NCI-H526 (cell line): ENCODE measurements around the gene MAGI1.

Source experiments
- DNase-seq, 2 experiments: peaks; one replicate each; lab custom pipeline; 2025; lab: John Stamatoyannopoulos, UW

Gene MAGI1

DNA sequence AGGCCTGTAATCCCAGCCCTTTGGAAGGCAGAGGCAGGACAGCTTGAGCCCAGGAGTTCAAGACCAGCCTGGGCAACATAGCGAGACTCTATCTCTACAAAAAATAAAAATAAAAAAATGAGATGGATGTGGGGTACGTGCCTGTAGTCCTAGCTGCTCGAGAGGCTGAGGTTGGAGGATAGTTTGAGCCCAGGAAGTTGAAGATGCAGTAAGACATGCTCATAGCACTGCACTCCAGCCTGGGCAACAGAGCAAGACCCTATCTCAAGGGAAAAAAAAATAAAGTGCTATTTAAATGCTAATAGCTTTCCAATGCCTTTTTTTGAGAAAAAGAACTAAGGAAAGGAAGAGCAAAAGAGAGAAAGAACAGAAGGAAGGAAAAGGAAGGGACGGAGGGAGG is 94.5 kb downstream of the MAGI1 start:
- DNase-seq: no peak

GRCh38 chr3:65939801-65940246 is 98.9 kb downstream of the MAGI1 start:
- DNase-seq: no peak

DNA sequence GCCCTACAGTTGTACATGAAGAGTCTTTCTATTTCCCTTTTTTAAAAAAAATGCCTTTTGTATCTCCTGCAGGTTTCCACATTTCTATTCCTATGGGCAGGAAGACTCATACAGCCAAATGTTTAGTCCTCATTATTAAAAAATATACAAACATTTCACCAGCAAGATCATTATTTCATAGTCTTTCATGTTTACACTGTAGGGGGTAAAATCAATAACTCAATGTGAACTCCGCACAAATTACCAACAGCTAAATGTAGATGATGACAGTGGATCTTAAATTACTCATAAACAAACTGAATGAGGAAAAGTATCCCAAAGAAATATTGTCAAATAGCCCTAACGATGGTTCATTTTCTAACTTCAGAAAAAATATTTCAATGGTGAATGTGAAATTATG is 99.5 kb downstream of the MAGI1 start:
- no peak for DNase-seq

GRCh38 chr3:65938676-65939075 is 100.0 kb downstream of the MAGI1 start:
- DNase-seq: no peak

DNA sequence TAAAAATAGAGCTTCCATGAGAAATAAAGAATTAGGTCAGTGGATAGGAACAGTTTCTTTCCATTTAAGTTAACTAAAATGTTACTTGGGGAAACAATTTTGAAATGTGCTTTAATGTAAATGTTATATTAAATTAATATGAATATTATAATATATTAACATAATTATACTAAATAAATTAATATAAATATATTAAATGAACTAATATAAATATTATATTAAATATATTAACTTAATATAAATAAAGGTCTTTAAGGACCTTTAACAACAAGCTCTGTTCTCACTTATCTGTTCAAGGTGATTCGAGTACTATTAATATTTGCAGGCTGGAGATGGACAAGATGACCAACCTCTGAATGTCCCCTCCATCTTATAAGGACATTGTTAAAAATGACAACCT is 100.6 kb downstream of the MAGI1 start:
- no peak for DNase-seq

DNA sequence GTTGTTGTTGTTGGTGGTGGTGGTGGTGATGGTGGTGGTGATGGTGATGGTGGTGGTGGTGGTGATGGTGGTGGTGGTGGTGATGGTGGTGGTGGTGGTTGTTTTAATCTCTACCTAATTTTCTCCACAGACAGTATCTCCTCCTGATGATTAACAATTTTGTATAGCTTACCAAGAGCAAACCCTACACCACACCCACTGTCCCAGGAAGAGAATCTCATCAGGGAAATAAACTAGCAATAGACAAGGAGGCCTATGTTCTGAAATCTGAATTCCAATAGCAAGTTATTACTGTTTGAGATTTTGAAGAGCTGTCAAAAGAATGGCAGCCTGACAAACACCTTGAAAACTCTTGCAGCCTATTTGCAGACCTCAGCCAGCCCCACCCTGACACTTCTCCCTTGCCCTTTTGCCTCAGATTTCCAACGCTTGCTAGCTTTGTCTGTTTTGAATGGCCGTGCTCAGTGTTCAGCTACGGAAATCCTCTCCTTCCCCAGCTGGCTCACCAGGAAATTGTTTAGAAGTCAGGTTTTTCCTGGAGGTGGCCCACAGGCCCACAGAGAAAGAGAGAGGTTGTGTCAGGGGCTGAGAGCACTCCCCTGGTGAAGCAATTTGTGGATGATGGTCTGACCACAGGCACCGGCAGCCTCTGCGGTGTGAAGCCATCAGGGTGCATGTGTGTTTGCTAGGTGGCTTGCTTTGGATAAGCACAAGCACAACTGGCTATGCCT is 101.6 kb downstream of the MAGI1 start:
- DNase-seq: no peak

- DNase-seq: no peak
Measured at GRCh38 chr3:65935724-65936123, 103.0 kb downstream of the MAGI1 start.

GRCh38 chr3:65930648-65931047 is 108.1 kb downstream of the MAGI1 start:
- no peak for DNase-seq

DNA sequence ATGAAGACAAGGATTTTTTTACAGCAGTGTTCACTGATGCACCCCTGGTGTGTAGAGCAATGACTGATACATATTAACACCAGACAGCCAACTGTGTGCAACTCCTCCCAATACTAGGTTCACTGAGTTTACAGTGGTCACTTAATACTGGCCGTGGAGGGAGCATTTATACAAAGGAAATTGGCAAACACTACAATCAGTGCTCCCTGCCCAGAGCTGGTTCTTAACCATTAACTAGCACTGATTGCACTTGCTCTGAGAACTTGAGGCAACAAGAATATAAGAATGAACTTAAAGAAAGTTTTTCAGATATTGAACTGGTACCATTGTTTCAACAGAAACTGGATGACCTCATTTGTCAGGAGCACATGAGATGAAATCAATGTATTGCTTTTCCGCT is 110.6 kb downstream of the MAGI1 start:
- DNase-seq: no peak

GRCh38 chr3:65927576-65927975 is 111.1 kb downstream of the MAGI1 start:
- DNase-seq: no peak

GRCh38 chr3:65925254-65925954 is 113.3 kb downstream of the MAGI1 start:
- DNase-seq: no peak

GRCh38 chr3:65924762-65925161 is 114.0 kb downstream of the MAGI1 start:
- peak; percentile 80 to 85 for DNase-seq

GRCh38 chr3:65922441-65922840 is 116.3 kb downstream of the MAGI1 start:
- no peak for DNase-seq

DNA sequence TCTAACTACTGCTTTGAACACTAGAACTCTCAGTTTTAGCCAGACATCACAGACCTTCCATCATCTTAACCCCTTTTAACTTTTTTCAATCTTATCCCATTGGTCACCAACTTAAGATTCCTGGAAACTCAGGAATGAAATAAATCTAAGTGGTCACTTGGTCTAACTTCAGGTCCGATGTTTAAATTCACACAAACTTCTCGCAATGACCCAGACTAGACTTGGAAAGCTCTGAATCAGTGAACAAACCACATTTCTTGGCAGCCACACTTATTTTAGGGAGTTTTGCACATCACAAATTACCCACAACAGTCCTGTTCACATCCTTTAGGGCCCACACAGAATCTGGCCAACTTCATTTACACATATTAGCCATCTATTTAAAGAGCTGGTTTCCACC is 118.9 kb downstream of the MAGI1 start:
- no peak for DNase-seq

- DNase-seq: no peak
Measured at GRCh38 chr3:65915477-65915876, 123.2 kb downstream of the MAGI1 start.

DNA sequence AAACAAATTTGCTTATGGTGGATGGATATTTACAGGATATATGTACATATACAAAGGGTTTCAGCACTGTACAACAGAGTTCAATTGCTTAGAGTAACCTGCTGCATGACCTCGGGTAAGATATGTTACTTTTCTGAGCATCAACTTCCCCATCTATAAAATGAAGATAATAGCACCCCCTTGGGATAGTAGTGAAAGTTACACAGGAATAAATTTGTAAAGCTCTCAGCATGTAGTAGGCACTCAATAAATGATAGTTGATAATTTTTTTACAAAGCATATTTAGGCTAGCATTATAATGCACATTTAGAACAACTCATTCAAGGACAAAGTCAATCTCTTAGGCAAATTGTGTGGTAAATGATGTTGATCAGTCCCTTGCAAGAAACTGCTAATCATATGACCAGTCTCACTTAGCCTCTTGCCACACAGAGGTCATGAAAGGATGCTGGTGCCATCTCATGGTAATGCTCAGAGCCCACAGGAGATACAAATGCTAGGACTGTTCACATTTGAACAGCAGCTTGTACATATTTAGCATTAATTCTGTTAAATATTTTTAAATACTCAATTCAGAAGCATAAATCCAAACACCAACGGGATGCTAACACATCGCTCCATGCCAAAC is 123.9 kb downstream of the MAGI1 start:
- no peak for DNase-seq

DNA sequence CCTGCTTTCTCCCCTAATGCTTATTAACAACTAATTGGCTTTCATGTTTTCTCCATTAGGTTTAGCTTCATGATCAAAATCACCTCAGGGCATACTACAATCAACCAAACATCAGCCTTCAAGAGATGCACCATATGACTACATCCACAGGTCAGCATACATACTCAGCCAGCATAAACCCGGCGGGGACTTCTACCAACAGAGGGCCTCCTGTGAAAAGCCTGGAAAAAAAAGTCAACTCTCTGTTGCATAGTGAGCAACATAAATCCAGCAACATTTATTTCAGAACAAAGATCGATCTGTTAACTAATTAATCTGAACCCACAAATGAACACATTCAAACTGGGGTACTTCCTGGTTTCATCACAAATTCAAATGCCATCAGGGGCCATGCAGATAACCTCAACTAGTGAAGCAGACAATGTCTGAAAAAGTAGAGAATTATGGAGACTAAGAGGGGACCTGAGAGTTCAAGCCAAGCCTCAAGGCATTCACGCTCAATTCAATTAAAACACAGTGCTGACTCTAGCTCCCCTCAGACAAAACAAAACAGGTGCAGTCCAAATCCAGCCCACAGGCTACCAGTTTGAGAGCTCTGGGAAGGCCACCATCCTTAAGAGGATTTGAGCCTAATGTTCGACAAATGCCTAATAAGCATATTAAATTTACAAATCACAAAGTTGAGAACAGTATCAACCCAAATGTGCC is 124.5 kb downstream of the MAGI1 start:
- peak in 1 of 2 experiments; percentile 6 for DNase-seq

DNA sequence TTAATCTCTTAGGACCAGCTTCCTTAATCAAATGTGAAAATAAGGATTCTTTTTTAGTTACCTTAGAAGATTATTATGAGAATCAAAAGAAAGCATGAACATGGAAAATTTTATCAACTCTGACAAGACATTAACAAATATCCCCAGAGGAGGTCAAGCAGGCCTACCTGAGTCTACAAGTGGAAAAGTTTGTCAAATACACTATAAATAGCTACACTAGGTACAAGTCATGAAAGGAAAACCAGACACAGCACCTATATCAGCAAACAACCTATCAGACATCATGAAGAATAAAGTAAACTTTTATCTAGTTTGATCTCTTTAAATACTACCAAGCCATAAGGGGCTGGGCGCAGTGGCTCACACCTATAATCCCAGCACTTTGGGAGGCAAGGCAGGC is 126.1 kb downstream of the MAGI1 start:
- DNase-seq: no peak

GRCh38 chr3:65908588-65908987 is 130.1 kb downstream of the MAGI1 start:
- no peak for DNase-seq

DNA sequence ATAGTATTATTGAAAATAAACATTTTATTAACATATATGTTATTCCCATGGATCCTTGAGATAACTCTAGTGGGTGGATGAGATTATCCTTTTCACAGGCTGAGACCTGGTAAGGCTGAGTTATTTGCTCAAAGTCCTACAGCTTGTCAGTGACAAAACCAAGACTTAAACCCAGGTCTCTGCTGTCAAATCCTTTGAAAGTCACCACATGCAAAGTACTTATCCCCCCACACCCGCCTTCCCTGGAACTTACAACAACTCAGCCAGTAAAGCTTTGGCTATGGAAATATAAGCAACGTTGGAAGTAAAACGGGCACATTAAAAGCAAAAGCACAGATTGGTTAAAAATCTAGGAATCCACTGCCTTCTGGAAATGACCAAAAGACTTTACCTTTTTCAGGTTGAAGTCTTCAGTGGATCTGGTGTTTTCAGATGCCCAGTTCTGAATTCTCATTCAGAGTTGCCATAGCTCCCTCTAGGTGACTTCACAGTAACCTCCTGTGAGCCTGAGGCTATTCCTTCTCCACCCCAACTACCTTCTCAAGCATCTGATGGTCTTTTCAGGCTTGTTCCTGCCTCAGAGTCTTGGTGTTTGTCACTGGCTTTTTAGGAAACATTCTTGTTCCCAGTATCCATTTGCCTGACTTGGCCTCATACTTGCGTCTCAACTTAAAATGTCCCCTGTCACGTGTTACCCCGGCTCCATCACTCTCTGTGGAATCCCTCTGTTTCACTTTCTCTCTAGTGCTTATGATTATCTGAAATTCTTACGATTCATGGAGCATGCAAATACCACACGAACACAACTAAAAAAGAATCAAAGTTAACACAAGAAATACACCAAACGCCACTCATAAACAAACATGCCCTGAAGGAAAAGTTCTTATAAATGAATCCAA is 131.2 kb downstream of the MAGI1 start:
- DNase-seq: peak in 1 of 2 experiments; percentile 24

GRCh38 chr3:65905771-65906170 is 132.9 kb downstream of the MAGI1 start:
- DNase-seq: no peak
